CD4-positive, alpha-beta T cell treated with Interferon gamma for 1 hour (primary cell): Measurements from ENCODE around the gene ALDH1A2.

Experiments used
- DNase-seq: peaks from one replicate; pipeline ENCODE4 v3.0.0-alpha.2; 2020

ALDH1A2 gene

DNA sequence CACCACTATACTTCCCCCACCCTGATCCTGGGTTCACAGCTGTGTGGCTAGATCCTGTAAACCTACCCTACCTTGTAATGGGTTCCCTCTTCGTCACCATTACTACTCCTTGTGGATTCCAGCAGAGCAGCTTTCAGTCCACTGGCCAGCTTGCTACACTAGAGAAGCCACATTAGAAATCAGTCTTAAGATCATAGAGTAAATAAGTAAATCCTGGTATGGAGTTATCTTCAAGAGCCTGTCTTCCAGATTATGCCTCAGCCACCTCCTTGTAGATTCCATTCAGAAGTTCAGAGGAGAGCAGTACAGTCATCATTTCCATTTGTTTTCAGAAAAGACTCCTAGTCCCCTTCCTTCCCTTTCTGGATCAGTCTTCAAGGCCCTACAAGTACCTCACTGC lies 123.7 kb downstream of the ALDH1A2 start:
- no peak for DNase-seq

DNA sequence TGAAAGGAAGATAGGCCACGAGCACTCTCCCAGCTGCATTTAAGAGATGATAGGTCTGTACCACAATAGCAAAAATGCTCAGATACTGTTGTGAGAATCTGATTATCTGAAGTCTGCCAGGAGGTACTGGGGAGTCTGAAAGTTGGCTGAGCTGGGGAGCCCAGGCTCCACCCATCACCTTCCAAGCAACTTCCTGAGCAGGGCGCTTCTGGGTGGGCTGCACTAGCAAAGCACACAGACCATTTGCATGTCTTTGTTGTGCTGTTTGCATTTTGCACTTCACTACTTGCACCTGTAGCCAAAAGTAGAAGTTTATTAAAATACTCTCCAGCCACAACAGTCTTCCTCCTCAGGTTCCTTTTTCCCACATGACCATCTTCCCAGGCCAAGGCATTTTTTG lies 133.2 kb downstream of the ALDH1A2 start:
- no peak for DNase-seq

DNA sequence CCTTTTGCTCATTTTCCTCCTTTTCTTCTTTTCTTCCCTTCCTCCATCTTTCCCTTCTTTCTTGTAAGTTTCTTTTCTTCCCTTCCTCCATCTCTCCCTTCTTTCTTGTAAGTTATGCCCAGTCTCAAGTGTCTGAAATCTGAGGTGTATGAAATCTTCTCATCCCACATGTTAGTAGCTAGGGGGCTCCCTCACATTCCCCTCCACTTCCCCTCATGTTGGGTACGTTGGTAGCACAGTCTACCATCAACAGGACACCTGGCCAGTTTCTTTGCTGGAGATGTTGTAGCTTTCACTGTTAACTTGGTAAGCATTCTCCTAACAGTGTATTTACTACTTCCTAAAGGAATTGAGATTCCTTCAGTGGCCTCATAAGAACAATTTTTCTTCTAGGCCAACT lies 133.9 kb downstream of the ALDH1A2 start:
- no peak for DNase-seq

DNA sequence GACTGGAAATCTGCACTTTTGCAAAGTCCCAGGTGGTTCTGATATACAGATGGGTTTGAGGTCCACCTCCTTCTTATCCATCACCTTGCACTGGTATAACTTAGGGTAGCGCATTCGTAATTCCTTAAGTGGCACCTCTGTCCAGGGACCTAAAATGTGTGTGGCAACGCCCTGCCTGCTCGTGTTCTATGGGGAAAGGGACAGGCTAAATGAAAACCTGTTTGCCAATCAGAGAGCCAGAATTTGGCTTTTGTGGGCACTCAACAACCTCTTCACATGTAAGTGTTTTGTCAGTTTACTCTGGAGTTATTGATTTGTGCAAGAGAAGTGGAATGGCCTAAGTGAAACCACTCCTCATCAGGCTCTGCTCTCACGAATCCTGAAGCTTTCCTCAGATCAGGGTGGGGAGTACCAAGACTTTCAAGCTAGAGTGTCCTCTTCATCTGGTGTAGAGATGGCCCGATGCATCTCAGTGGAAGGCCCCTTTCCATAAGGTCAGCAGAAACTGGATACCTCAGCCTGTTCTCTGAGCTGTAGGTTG lies 138.3 kb downstream of the ALDH1A2 start:
- no peak for DNase-seq

DNA sequence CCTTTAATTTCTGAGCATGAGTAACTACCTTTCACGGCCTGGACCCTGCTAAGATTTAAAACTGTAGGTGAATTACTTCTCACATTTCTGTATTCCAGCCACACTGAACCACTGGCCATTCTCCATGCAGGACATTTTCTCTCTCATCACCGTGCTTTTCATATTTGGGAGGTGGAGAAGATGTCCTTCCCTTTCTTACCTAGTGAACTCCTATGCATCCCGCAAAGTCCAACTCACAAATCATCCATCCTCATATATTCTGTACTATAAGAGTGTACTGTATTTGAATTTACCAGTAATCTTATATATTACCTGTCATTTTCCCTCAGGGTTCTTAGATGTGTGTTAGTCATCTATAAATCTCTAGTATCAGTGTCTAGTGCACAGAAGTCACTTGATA lies 139.9 kb downstream of the ALDH1A2 start:
- DNase-seq: no peak

DNA sequence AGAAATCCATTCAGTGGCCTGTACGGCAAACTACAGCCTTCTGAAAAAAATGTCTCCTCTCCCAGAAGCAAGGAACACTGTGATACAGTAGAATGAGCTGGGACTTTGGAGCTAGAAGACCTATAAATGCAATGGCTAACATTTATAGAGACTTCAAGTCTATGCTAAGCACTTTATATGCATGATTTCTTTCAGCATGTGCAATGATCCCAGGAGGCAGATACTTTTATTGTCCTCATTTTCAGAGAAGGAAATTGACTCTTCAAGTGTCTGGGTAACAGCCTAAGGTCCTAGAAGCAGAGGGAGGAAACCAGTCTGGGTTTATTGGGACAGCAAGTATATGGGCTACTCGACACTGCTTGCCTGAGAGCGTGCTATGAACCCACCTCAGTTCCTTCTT lies 140.9 kb downstream of the ALDH1A2 start:
- DNase-seq: no peak

DNA sequence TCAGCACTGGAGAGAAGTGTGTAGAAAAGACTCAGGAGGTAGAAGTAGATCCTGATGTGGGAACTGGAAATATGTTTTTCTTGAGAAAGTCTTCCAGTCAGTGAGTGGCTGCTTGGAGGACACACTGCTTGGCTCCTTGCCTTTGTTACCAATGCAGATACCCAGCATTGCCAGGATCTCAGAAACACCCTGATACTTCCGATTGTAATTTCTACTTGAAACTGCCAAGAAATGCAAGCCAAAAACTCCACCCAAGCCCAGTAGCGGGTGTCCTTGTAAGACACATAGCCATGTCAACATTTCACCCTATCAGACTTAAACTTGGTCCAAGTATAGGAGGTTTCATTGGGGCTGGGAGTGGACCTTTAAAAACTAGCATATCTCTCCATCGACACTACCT lies 141.8 kb downstream of the ALDH1A2 start:
- DNase-seq: no peak

DNA sequence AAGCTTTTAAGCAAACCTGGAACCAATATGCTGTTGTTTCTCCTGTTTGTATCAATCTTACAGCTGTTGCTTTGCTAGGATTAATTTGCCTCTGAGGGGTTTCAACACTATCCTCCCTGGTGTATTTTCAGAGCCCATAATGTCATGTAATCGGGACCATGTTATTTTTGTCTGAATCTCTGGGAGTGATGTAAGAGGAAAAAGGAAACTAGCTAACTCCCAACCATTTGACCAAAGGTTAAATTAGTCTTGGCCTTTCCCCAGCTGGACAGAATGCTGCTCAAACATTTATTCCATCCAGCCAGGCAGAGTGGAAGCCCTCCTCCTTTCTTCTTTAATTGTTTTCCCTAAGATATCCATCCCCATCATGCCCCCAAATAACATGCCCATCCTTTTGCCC lies 142.2 kb downstream of the ALDH1A2 start:
- no peak for DNase-seq

DNA sequence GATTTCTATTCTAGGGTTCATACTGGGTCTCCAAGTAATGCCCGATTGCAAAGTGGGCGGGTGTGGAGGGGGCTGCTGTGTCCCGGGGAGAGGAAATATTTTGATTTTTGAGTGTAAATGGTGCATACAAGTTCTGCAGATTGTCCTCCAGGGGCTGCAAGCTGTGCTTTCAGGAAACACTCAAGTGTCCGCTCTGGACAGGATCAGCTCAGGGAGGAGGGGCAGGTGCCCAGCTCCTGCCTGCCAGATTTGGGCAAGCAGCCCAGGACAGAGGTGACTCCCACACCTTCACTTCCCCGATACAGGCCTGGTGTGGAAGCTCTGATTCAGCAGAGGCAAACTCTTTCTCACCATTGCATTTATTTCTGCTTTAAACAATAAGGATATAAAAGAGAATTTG lies 142.7 kb downstream of the ALDH1A2 start:
- DNase-seq: no peak

DNA sequence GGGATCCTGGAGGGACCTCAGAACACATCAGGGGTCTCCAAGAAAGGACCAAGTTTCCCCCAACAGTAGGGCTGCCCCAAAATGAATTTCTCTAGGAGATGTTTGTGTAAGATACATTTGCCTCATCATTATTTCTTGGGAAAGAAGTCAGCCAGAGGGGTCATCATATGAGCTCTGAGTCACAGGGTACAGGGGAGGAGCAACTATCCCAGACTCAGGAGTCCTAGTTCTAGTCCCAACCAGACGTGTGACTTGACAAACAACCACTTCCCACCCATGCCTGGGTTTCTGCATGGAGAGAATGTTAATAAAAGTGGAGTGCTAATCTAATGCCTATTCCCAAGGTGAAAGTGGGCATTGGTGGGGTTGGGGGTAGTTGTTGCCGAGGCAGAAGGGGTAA lies 144.1 kb downstream of the ALDH1A2 start:
- DNase-seq: no peak

DNA sequence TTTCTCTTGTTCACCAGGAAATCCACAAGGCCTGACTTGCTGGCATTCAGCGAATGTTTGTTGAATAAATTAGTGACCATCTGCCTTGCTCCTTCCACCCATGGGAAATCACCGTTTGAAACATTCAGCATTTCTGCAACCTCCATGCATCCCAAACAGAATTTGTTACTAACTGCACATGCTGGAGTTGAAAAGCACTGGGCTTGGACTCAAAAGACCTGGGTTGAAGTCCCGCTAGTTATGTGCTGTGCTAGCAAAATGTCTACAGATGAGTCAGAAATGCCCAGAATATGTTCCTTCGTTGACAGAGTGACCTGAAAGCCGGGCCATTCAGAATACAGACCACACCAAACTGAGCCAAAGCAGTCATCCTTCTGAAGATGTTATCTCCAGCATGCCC lies 144.6 kb downstream of the ALDH1A2 start:
- DNase-seq: no peak

DNA sequence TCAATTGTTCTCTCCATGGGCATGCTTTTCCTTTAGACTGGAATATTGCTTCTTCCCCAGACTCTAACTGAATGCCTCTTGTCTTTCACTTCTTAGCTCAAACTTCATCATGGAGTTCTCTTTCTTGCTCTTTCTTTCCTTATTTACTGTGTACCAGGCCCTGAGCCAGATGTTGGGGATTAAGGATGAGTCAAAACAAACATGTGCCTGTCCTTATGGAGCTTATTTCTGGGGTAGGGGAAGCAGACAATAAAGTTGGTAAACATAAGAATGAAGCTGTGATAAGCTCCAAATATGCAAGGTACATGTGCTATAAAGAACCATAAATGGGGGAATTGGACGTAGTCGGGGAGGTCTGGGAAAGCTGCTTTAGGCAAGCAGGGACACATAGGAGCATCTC lies 145.8 kb downstream of the ALDH1A2 start:
- DNase-seq: no peak

DNA sequence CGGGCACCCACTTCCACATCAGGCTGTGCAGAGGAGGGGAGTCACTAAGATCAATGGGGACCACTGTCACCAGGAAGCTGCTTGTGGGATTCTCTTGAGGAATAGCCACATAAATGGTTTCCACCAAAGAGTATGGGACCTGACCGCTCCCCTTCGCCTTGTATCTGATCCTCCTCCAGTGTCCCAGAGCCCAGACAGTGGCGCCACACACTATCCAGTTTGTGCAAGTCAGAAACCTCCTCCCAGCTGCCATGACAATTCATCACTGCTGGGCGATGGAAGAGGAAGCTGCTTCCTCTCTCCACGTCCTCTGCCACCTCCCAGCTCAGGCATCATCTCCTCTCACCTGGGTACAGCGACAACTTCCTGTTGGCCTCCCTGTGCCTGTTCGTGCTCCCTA lies 147.5 kb downstream of the ALDH1A2 start:
- no peak for DNase-seq

DNA sequence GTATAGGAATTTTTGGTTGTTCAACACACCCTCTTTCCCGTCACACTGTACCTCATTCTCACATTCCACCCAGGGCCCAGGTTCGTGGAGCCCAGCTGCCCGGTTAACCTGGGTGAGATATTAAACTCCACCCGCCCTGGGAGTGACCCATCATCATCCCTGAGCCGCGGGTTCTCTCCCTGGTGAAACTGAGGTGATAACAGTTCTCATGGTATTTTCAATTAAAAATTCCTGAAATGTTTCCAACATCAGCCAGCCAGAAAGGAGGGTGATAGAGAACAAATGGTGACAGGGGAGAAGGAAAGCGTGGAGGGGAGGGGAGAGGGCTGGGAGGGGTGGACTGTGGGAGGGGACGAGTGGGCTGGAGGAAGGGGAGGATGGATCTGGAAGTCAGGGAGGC lies 148.8 kb downstream of the ALDH1A2 start:
- no peak for DNase-seq

DNA sequence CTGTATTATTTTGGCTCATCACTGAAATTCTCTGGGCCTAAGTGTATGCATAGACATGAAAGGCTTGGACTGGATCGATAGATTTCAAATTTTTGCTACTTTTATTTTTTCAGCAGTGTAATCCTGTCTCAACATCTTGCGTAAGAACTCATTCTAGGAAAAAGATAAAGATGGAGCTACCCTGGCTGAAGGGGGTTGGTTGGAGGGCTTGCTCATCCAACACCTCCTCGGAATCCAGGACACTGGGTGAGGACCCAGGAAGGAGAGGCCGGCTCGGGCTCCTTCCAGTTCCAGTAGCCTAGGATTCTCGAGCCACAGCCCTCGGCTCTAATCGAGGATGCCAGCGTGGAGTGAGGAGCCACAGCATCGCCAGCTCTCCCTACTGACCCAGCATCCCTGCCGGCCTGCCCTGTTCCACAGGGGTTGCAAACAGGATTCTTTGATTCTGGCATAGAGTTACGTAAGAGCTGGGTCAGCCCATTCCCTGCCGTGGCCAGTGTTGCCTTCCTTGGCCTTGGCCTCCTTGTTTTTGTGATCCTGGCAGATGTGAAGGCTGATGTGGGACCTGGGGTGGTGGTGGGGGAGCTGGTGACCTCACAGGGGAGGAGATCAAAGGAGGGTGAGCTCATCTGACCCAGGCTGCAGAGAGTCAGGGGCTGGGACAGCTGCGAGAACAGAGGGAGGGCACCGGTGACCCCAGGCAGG lies 149.5 kb downstream of the ALDH1A2 start:
- DNase-seq: no peak

DNA sequence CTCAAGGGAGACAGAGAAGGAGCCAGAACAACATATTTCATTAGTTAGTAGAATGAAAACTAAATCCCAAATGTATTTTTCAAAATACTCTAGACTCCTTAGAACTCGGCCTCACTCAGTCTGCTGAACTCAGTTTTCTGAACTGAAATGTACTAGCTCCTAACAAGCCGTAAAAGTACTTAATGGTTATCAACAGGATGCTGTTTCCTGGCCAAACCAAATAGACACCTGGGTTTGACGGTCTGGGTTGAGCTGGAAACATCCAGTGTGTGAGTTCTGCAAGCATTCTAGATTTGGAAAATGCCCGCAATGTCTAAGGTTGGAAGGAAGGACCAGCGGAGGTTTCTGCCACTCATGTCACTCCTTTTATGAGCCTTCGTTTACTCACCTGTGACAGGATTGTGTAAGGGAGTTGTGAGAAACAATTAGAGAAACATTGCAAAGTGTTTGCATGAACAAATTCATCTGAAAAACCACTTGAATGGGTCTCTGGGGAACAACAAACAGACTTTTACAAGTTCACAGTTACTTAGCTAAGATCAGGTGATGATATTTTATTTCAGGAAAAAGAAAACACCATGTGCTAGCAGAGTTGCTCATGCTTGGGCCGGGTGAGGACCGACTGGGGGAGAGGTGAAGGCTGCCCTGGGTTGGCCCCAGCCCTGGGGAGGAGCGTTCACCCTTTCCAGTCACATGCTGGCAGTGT lies 151.0 kb downstream of the ALDH1A2 start:
- no peak for DNase-seq

DNA sequence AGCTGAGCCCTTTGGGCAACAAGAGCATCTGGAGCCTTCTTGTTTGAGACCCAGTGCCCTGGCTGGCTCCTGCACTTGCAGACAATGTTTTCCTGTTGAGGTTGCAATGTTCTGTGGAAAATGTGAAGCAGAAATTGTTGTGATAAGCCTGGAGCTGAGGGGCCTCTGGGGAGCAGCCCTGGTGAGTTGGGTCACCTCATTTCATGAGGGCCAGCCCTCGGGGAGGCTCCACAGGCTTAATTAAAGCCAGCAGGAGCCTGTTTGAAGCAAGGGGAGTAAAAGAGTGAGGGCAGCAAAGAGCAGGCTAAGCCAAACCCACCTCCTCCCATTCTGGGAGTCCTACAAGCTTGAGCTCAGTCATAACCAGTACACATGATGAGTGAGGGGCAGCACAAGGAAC lies 154.3 kb downstream of the ALDH1A2 start:
- DNase-seq: no peak

DNA sequence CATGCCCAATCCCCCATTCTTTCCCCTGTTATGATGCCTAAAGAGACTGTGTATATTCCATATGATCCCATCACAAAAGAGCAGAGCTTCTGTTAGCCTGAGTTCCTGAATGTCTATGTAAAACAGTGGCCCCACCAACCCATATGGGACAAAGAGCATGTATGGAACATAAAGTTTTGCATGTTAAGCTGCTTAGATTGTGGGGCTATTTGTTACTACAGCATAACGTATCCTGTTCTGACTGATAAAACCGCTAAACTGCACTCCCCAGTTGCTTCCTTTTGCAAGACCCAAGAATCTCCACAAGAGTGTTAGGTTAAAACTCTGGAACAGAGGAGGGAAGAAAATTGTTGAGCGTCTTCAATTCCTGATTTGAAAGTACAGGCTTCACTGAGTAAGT lies 154.8 kb downstream of the ALDH1A2 start:
- DNase-seq: no peak

DNA sequence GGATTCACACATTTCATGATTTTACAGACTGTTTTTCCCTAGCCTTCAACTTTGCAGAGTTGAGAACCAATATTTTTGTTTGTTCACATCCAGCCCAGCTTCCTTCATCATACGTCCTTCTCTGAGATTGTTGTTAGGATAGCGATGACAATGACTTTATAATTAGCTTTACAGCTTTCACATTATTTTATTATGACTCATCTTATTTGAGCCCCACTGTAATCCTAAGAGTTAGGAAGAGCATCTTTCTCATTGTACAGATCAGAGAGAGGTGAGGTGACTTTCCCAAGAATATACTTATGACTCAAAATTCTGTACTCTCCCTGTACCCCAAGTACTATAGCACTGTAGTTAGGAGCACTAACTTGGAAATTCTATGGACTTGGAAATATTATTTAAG lies 156.1 kb downstream of the ALDH1A2 start:
- no peak for DNase-seq

DNA sequence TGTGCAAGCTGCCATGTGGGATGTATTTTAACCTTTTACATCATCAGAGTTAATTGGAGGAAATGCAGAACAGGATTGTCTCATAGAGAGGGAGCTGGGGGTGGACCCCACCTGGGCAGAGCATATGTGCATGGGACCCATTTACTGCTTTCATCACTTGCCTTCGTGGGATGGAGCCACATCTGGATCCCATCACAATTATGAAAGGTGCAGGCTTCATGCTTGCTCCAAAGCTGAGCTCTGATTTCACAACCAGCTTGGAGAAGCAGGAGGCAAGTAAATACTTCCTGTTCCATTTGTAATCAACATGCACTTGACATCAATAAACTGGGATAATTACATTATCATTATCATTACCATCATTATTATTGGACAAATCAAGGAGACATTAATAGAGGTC lies 161.9 kb downstream of the ALDH1A2 start:
- no peak for DNase-seq
